NCI-H748 (cell line): Measurements from ENCODE around the gene MAPK12.

Experiments
- DNase-seq: peaks from one replicate; lab custom pipeline; 2025; ENCODE audit not compliant: unreplicated experiment; lab: John Stamatoyannopoulos, UW

The MAPK12 gene

GRCh38 chr22:50261615-50262459, at the start of gene MAPK12:
MAPK12 (minus strand) TSS chr22:50261683; CDS start chr22:50261509, 174 bp downstream.
- peak; percentile 68 for DNase-seq

GRCh38 chr22:50310949-50311444, 49.5 kb upstream of the MAPK12 start:
- no peak for DNase-seq

- no peak for DNase-seq
Observed at GRCh38 chr22:50310031-50310722, 48.7 kb upstream of the MAPK12 start.

GRCh38 chr22:50309601-50309991, 48.1 kb upstream of the MAPK12 start:
- DNase-seq = no peak

- DNase-seq = no peak
Observed at GRCh38 chr22:50308986-50309600, 47.6 kb upstream of the MAPK12 start.

- no peak for DNase-seq
Observed at GRCh38 chr22:50308597-50308935, 47.1 kb upstream of the MAPK12 start.

- no peak for DNase-seq
Observed at GRCh38 chr22:50307890-50308596, 46.6 kb upstream of the MAPK12 start.

GRCh38 chr22:50306753-50307749, 45.6 kb upstream of the MAPK12 start, which contains the start of gene PLXNB2:
PLXNB2 (minus strand) TSS chr22:50307646; CDS start chr22:50290584, 17,062 bp downstream.
- DNase-seq = peak; percentile 93

GRCh38 chr22:50305923-50306566, 44.6 kb upstream of the MAPK12 start:
- peak; percentile 82 for DNase-seq

- no peak for DNase-seq
Observed at GRCh38 chr22:50305393-50305922, 44.0 kb upstream of the MAPK12 start.

GRCh38 chr22:50304528-50305392, 43.3 kb upstream of the MAPK12 start:
- DNase-seq = no peak

- no peak for DNase-seq
Observed at GRCh38 chr22:50303848-50304527, 42.5 kb upstream of the MAPK12 start.

GRCh38 chr22:50303515-50303847, 42.0 kb upstream of the MAPK12 start:
- DNase-seq = no peak

- no peak for DNase-seq
Observed at GRCh38 chr22:50302564-50302963, 41.1 kb upstream of the MAPK12 start.

GRCh38 chr22:50302041-50302541, 40.6 kb upstream of the MAPK12 start:
- DNase-seq = no peak

- no peak for DNase-seq
Observed at GRCh38 chr22:50301581-50301991, 40.1 kb upstream of the MAPK12 start.

GRCh38 chr22:50300620-50301257, 39.3 kb upstream of the MAPK12 start:
- DNase-seq = no peak
